AG04449 (cell line): Measurements from ENCODE around the gene PHACTR2.

ENCODE experiments used
- CTCF ChIA-PET: fragments of 350-600 bp; formaldehyde crosslinking; extraction: SDS; loops from one replicate; lab custom pipeline; 2021; ENCODE audit warnings: antibody characterized with exemption; lab: Yijun Ruan, JAX
- POLR2A ChIA-PET: fragments of 400-600, 350-600 bp; formaldehyde crosslinking; extraction: SDS; loops from one replicate; lab custom pipeline; 2020; ENCODE audit warnings: antibody characterized with exemption, inconsistent platforms; lab: Yijun Ruan, JAX
- DNase-seq: peaks from one replicate; pipeline ENCODE4 v3.0.0-alpha.2; 2010; ENCODE audit warnings: low read depth, low spot score
- H3K4me3 ChIP-seq: 2 replicates; pipeline ENCODE4 v1.5.1; 2011; ENCODE audit warnings: low read depth, mild to moderate bottlenecking, control low read depth, low read length
- CTCF ChIP-seq: IDR thresholded peaks from one replicate; pipeline ENCODE4 v1.5.1; 2011; ENCODE audit warnings: mild to moderate bottlenecking, moderate library complexity, low read length, control low read depth, inconsistent platforms; ENCODE audit not compliant: insufficient read depth; ENCODE audit errors: missing control alignments

Gene PHACTR2

DNA sequence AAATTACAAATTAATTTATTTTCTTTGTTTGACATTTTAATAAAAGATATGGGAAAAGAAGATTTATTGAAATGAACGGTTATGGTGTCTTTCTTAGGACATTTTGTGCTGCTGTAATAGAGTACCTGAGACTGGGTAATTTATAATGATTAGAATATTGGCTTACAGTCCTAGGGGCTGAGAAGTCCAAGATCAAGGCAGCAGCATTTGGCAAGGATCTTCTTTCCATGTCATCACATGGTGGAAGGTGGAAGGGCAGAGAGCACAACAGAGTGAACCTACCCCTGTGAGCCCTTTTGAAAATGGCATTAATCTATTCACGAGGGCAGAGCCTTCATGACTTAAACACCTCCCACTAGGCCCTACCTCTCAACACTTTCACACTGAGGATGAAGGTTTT lies 89.7 kb downstream of the PHACTR2 start:
- POLR2A ChIA-PET: no interaction called here
- CTCF ChIA-PET: no interaction called here
- DNase-seq: no peak
- H3K4me3 ChIP-seq: no peak overlapping the region
- TF ChIP-seq CTCF: no peak

- TF ChIP-seq CTCF: no peak
- POLR2A ChIA-PET: no interaction called here
- DNase-seq: no peak
- CTCF ChIA-PET: no interaction called here
- no peak overlapping the region for H3K4me3 ChIP-seq
These were observed 94.6 kb downstream of the PHACTR2 start for GRCh38 chr6:143772116-143773086.

GRCh38 chr6:143773506-143774150 lies 95.9 kb downstream of the PHACTR2 start:
- POLR2A ChIA-PET: no interaction called here
- CTCF ChIA-PET: no interaction called here
- no peak for TF ChIP-seq CTCF
- DNase-seq: no peak
- no peak overlapping the region for H3K4me3 ChIP-seq

DNA sequence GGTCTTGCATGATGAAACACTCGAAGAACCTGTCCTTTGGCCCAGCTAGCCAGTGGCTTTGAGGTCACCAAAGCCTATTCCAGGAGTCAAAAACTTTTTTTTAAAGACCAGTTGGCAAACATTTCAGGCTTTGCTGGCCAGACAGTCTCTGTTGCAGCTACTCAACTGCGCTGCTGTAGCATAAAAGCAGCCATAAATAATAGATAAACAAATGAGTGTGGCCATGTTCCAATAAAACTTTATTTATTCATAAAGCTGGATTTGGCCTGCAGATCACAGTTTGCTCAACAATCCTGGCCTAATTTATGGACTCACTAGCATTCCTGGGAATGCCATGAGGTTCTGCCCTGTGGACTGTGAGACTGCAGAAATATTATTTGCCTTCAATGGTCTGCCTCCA lies 96.6 kb downstream of the PHACTR2 start:
- POLR2A ChIA-PET: no interaction called here
- CTCF ChIA-PET: no interaction called here

DNA sequence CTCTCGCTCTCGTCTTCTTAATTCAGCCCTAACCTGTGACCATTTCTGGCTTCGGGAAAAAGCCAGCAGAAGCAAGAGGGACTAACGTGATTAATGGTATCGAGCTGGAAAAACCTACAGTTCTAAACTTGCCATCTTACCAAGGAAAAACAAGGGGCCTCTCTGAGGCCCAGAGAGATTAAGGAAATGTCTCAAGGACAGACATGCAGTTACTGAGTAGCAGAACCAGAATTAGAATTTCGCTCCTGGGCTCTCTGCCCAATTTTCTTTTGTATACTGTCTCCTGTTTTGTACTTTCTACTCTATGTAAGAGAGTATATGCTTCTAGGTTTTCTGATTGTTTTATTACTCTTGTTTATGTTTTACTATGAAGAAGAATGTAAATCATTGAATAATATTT lies 97.6 kb downstream of the PHACTR2 start:
- no peak for TF ChIP-seq CTCF
- POLR2A ChIA-PET: no interaction called here
- H3K4me3 ChIP-seq: no peak overlapping the region
- DNase-seq: no peak
- CTCF ChIA-PET: no interaction called here

More for the DNA sequence above, 96.6 kb downstream of the PHACTR2 start:
- no peak for TF ChIP-seq CTCF
- H3K4me3 ChIP-seq: no peak overlapping the region
- no peak for DNase-seq

DNA sequence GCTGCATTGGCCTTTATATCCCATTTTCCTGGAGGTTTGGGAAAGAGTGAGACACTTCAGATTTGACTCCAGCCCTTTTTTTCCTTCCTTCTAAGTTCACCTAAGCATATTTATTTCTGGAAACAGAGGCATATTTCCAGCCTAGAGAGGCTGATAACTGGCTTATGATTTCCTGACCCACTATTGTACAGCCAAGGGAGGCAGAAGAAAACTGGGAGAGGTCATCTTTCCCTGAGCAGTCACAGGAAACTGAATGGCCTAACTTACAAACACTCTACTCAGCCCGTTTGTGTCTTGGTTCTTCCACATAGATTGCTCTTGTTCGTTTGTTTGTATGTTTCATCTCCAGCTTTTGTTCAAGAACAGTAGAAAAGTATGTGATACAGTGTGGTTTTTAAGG lies 101.2 kb downstream of the PHACTR2 start:
- CTCF ChIA-PET: no interaction called here
- H3K4me3 ChIP-seq: no peak overlapping the region
- DNase-seq: no peak
- POLR2A ChIA-PET: no interaction called here
- TF ChIP-seq CTCF: no peak
